ENCODE results near the gene ACTA2. TPM values are rescaled to one million over a fixed set of nuclear protein-coding genes. Genes with fewer than 3 reads are reported as not detected.

Gene ACTA2
- total RNA-seq, 4 donors from 2014 or later: 340 to 708 (median 458) TPM

GRCh38 chr10:88927416-88927690 is 25.2 kb downstream of the ACTA2 start:
- Histone ChIP-seq H3K36me3 (no peaks in the 10 kb centered on the region), H3K27ac (peak overlapping the region in 2 of 4 donors; percentile 53 to 69), H3K4me3 (no peak overlapping the region), H3K27me3 (no peaks in the 10 kb centered on the region), H3K4me1 (peaks cover 0 to 29% (median 10%) of the 10 kb centered on the region in 4 donors), H3K9me3 (no peaks in the 10 kb centered on the region)
- TF ChIP-seq POLR2A (IDR thresholded peaks at IDR 0.05): no peak
- no peak for TF ChIP-seq CTCF (IDR thresholded peaks at IDR 0.05)
- TF ChIP-seq EP300 (IDR thresholded peaks at IDR 0.05): no peak
- no peak for DNase-seq (ENCODE audit: low spot score in 2 of 2)
- WGBS, 2 donors: 64 to 65% methylated on average over 2 of the region's 2 CpGs

- H3K4me3 ChIP-seq: peak overlapping the region in 1 of 4 donors; percentile 14
- no peaks in the 10 kb centered on the region for H3K27me3 ChIP-seq
- 12 to 16% methylated on average over 6 of the region's 6 CpGs for WGBS, 2 donors
- H3K27ac ChIP-seq: peak overlapping the region in 3 of 4 donors; percentile 47 to 69 (median 64)
- TF ChIP-seq POLR2A (IDR thresholded peaks at IDR 0.05) (peak in 1 of 2 donors; percentile 9), EP300 (IDR thresholded peaks at IDR 0.05) (peak in 1 of 2 donors; percentile 91), CTCF (IDR thresholded peaks at IDR 0.05) (peak in 1 of 5 experiments; percentile 6)
- peak in 1 of 2 donors; percentile 57 for DNase-seq (ENCODE audit: low spot score in 2 of 2)
- no peaks in the 10 kb centered on the region for H3K36me3 ChIP-seq
- peaks cover 0 to 27% (median 7%) of the 10 kb centered on the region in 4 donors for H3K4me1 ChIP-seq
- no peaks in the 10 kb centered on the region for H3K9me3 ChIP-seq
These were observed 25.8 kb downstream of the ACTA2 start for GRCh38 chr10:88926566-88927415.

GRCh38 chr10:88923520-88923919 is 29.1 kb downstream of the ACTA2 start:
- Histone ChIP-seq H3K4me3 (no peak overlapping the region), H3K27ac (no peak overlapping the region), H3K4me1 (peaks cover 0 to 39% (median 8%) of the 10 kb centered on the region in 4 donors), H3K27me3 (no peaks in the 10 kb centered on the region), H3K36me3 (no peaks in the 10 kb centered on the region), H3K9me3 (no peaks in the 10 kb centered on the region)
- no peak for TF ChIP-seq EP300 (IDR thresholded peaks at IDR 0.05)
- no peak for TF ChIP-seq POLR2A (IDR thresholded peaks at IDR 0.05)
- no peak for TF ChIP-seq CTCF (IDR thresholded peaks at IDR 0.05)
- DNase-seq (ENCODE audit: low spot score in 2 of 2): no peak

- Histone ChIP-seq H3K27me3 (no peaks in the 10 kb centered on the region), H3K4me1 (peaks cover 0 to 27% (median 5%) of the 10 kb centered on the region in 4 donors), H3K4me3 (no peak overlapping the region), H3K9me3 (no peaks in the 10 kb centered on the region), H3K27ac (no peak overlapping the region), H3K36me3 (no peaks in the 10 kb centered on the region)
- WGBS, 2 donors: 71 to 77% methylated on average over 2 of the region's 2 CpGs
- no peak for TF ChIP-seq EP300 (IDR thresholded peaks at IDR 0.05)
- no peak for TF ChIP-seq POLR2A (IDR thresholded peaks at IDR 0.05)
- TF ChIP-seq CTCF (IDR thresholded peaks at IDR 0.05): no peak
- DNase-seq (ENCODE audit: low spot score in 2 of 2): no peak
These were observed 30.5 kb downstream of the ACTA2 start for GRCh38 chr10:88922041-88922440.

- Histone ChIP-seq H3K9me3 (no peaks in the 10 kb centered on the region), H3K4me3 (no peak overlapping the region), H3K4me1 (peaks cover 0 to 18% (median 4%) of the 10 kb centered on the region in 4 donors), H3K27ac (no peak overlapping the region), H3K36me3 (no peaks in the 10 kb centered on the region), H3K27me3 (no peaks in the 10 kb centered on the region)
- TF ChIP-seq EP300 (IDR thresholded peaks at IDR 0.05) (no peak), POLR2A (IDR thresholded peaks at IDR 0.05) (no peak), CTCF (IDR thresholded peaks at IDR 0.05) (no peak)
- WGBS, 2 donors: 49 to 54% methylated on average over 3 of the region's 3 CpGs
- DNase-seq (ENCODE audit: low spot score in 2 of 2): no peak
These were observed 31.5 kb downstream of the ACTA2 start for GRCh38 chr10:88920986-88921593.

All from tibial nerve (tissue), 4 donors.